GM11168 (cell line): Measurements from ENCODE around the gene GABARAP.

ENCODE experiments used
- in situ Hi-C: fragments of 300-500 bp; cut with MboI; formaldehyde crosslinking; loops from one replicate; pipeline ENCODE4 v1.12.0; 2022; ENCODE audit warnings: low sequenced_read_pairs; ENCODE audit not compliant: unreplicated experiment

GABARAP gene

GRCh38 chr17:7241783-7242716 is at the start of gene GABARAP:
TSS of gene GABARAP (minus strand) at chr17:7242449. CDS start at chr17:7242330, 119 bp downstream.
- in situ Hi-C loops: no loop called here

GRCh38 chr17:7290685-7291084 is 48.4 kb upstream of the GABARAP start:
- in situ Hi-C loops: no loop called here

- in situ Hi-C loops: no loop called here
Observed at GRCh38 chr17:7290166-7290565, 47.9 kb upstream of the GABARAP start.

- in situ Hi-C loops: no loop called here
Observed at GRCh38 chr17:7289256-7290032, 47.2 kb upstream of the GABARAP start.

DNA sequence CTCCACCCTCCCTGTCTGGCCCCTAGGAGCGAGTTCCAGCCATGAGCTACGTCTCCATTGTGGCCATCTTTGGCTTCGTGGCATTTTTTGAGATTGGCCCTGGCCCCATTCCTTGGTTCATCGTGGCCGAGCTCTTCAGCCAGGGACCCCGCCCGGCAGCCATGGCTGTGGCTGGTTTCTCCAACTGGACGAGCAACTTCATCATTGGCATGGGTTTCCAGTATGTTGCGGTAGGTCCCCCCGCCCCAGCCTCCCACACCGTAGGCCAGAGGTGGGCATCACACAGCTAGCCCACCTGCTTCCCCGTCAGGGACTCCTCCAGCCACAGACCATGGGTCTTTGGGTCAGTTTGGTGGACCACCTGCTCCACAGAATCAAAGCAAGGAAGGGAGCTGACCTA is 43.4 kb upstream of the GABARAP start:
- in situ Hi-C loops: no loop called here

DNA sequence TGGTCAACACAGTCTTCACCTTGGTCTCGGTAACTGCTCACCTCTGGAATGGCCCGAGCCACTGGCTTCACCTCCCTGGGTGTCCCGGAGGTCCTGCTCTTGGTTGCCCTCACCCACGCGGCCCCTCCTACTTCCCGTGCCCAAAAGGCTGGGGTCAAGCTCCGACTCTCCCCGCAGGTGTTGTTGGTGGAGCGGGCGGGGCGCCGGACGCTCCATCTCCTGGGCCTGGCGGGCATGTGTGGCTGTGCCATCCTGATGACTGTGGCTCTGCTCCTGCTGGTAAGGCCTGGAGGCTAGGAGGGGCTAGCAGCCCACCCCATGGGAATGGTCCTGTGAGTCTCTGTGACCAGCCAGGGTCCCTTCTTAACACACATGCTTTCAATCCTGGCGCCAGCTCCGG is 42.7 kb upstream of the GABARAP start:
- in situ Hi-C loops: no loop called here

DNA sequence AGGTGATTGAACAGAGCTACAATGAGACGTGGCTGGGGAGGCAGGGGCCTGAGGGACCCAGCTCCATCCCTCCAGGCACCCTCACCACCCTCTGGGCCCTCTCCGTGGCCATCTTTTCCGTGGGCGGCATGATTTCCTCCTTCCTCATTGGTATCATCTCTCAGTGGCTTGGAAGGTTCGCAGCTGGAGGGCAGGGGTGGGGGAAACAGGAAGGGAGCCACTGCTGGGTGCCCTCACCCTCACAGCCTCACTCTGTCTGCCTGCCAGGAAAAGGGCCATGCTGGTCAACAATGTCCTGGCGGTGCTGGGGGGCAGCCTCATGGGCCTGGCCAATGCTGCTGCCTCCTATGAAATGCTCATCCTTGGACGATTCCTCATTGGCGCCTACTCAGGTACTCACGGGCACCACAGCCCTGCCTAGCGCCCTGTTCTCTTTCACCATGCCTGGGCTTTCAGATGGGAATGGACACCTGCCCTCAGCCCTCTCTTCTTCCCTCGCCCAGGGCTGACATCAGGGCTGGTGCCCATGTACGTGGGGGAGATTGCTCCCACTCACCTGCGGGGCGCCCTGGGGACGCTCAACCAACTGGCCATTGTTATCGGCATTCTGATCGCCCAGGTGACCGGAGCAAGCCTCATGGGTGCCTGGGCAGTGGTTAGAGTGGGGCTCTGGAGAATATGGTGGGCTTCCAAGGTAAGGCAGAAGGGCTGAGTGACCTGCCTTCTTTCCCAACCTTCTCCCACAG is 41.4 kb upstream of the GABARAP start:
- in situ Hi-C loops: no loop called here

- in situ Hi-C loops: no loop called here
Observed at GRCh38 chr17:7282752-7283321, 40.6 kb upstream of the GABARAP start.

- in situ Hi-C loops: no loop called here
Observed at GRCh38 chr17:7281953-7282751, 39.9 kb upstream of the GABARAP start.

- in situ Hi-C loops: no loop called here
Observed at GRCh38 chr17:7281074-7281952, 39.1 kb upstream of the GABARAP start, which contains the start of gene SLC2A4. TSS of gene SLC2A4 (plus strand) at chr17:7281718. CDS start at chr17:7281935, 217 bp downstream.

GRCh38 chr17:7280519-7281073 is 38.3 kb upstream of the GABARAP start:
- in situ Hi-C loops: no loop called here

DNA sequence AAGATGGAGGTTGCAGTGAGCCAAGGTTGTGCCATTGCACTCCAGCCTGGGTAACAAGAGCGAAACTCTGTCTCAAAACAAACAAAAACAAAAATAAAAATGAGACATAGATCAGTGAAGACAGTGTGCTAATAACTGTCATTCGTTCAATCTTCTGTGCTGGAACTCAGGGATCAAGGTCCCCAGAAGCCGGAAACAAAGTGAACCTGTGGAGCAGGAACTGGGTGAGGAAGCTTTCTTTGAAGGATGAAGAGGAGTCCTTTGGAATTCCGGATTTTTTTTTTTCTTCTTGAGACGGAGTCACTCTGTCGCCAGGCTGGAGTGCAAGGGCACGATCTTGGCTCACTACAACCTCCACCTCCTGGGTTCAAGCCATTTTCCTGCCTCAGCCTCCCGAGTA is 37.2 kb upstream of the GABARAP start:
- in situ Hi-C loops: loop anchor here (10.0 kb wide), 1 partner anchor 155 kb away; the partner anchor contains the start of genes FGF11 and TMEM102

DNA sequence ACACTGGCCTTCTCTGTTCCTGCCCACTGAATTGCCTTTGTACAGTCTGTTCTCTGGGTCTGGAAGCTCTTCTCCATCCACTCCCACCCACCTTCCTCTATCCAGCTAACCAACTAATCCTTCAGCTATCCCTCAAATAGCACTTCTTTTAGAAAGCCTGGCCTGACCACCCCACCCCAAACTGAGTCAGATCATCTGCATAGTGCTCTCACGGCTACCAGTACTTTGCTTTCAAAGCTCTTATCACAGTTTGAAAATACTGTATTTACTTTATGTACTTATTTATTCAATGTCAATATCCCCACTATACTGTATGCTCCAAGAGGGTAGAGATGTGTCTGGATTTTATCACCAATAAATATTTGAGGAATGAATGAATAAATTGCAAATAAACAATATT is 24.5 kb upstream of the GABARAP start:
- in situ Hi-C loops: no loop called here

DNA sequence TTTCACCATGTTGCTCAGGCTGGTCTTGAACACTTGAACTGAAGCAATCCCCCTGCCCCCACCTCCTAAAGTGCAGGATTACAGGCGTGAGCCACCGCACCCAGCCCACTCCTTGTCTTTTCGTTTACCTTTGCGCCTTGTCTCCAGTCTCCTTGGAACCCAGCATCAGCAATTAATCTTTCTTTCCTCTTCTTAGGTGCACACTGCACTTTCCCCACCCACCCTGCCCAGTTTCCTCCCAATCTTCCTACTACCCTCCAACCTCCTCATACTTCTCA is 21.5 kb upstream of the GABARAP start:
- in situ Hi-C loops: no loop called here

DNA sequence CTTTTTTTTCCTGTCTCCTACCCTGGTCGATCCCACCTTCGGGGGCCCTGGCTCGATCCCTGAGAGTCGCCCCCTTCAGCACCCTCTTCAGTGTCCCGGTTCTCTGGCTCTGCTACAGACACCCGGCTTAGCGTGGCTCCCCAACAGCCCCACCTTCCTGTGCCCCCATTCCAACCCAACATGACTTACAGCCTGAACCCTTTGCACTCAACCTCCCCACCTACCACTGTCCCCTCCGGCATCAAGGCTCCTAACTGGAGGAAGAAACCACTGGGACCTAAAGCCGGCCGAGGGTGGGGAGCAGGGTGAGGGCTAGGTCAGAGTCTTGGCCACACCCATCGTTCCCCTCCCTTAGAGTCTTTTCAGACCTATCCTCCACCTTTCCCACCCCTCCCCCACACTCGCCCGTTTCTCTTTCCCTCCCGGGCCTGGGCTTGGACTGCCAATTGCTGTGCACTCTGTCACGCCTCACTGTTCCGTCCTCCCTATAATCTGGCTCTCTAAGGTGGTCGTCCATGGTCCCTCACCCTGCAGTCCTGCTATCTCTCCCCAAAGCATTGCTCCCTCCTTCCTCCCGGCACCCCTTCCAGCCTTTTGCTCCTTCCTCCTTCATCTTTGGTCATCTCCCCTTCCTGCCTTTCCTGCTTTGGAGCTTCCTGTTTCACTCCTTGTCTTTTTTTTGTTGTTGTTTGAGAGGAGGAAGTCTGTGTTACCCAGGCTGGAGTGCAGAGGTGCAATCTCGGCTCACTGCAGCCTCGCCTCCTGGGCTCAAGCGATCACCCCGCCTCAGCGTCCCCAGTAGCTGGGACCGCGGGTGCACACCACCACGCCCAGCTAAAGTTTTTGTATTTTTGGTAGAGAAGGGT is 20.9 kb upstream of the GABARAP start:
- in situ Hi-C loops: no loop called here

- in situ Hi-C loops: no loop called here
Observed at GRCh38 chr17:7262192-7262934, 20.1 kb upstream of the GABARAP start, which contains the start of gene CLDN7. TSS of gene CLDN7 (minus strand) at chr17:7262478. CDS start at chr17:7262043, 435 bp downstream.
